PFSK-1 (cell line): Measurements from ENCODE around the gene NFE2L3.

ENCODE experiments used
- FOXP2 ChIP-seq: optimal IDR thresholded peaks from 2 replicates; pipeline ENCODE3; 2011; ENCODE audit warnings: borderline replicate concordance, control low read depth, inconsistent platforms; ENCODE audit not compliant: insufficient read depth; ENCODE audit errors: extremely low read length, extremely low read depth
- POLR2AphosphoS5 ChIP-seq: IDR thresholded peaks from 2 replicates; pipeline ENCODE4 v1.6.1; 2012; ENCODE audit warnings: low read depth, mild to moderate bottlenecking, control low read depth, low read length, moderate library complexity
- SIN3A ChIP-seq: IDR thresholded peaks from 2 replicates; pipeline ENCODE4 v1.6.1; 2012; ENCODE audit warnings: mild to moderate bottlenecking, low read length, moderate library complexity, borderline replicate concordance; ENCODE audit not compliant: insufficient read depth
- TAF1 ChIP-seq: IDR thresholded peaks from 2 replicates; pipeline ENCODE4 v1.6.1; 2012; ENCODE audit warnings: low read length, control low read depth, borderline replicate concordance; ENCODE audit not compliant: insufficient read depth
- TF ChIP-seq, protein P1 (sequence below), 2 experiments: IDR thresholded peaks; 2 replicates each; pipeline versions ENCODE4 v1.6.1 to v1.8.0; 2011 to 2012; ENCODE audit warnings: low read depth in 2 of 2, low read length in 2 of 2, control low read depth in 1 of 2, inconsistent platforms in 1 of 2, mild to moderate bottlenecking in 1 of 2, moderate library complexity in 1 of 2; ENCODE audit not compliant: insufficient read depth in 1 of 2

NFE2L3 gene

DNA sequence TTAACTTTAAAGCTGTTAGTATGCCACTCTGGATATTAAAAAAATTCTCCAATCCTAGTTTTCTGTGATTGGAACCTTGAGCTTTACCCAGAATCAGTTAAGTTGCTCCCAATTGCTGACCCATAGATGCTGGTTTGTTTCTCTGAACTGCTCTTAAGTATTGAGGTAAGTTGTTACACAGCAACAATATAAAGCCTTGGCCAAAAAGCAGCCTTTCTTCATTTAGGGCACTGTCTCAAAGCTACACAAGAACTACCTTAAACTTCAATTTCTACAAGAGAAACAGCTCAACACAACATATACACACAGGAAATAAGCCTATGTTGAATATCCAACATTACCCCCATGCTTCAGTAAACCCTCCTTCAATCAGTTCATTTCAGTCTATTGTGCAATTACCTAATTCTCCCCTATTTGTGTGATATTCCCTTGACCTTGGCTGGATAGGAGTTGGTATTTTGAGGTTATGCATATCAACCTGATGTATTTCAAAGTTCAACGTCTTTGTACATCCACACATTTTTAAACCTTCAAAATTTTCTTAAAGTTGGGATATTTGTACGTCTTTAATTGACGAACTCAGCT, 37.1 kb downstream of the NFE2L3 start:
- TF ChIP-seq TAF1 (no peak), SIN3A (no peak), FOXP2 (no peak), POLR2AphosphoS5 (no peak; the same call in 1 of the 2 replicates)
- TF ChIP-seq, protein P1, sequence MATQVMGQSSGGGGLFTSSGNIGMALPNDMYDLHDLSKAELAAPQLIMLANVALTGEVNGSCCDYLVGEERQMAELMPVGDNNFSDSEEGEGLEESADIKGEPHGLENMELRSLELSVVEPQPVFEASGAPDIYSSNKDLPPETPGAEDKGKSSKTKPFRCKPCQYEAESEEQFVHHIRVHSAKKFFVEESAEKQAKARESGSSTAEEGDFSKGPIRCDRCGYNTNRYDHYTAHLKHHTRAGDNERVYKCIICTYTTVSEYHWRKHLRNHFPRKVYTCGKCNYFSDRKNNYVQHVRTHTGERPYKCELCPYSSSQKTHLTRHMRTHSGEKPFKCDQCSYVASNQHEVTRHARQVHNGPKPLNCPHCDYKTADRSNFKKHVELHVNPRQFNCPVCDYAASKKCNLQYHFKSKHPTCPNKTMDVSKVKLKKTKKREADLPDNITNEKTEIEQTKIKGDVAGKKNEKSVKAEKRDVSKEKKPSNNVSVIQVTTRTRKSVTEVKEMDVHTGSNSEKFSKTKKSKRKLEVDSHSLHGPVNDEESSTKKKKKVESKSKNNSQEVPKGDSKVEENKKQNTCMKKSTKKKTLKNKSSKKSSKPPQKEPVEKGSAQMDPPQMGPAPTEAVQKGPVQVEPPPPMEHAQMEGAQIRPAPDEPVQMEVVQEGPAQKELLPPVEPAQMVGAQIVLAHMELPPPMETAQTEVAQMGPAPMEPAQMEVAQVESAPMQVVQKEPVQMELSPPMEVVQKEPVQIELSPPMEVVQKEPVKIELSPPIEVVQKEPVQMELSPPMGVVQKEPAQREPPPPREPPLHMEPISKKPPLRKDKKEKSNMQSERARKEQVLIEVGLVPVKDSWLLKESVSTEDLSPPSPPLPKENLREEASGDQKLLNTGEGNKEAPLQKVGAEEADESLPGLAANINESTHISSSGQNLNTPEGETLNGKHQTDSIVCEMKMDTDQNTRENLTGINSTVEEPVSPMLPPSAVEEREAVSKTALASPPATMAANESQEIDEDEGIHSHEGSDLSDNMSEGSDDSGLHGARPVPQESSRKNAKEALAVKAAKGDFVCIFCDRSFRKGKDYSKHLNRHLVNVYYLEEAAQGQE (IDR thresholded peaks at IDR 0.05; ENCODE audit: insufficient read depth in 1 of 2, low read depth in 2 of 2, low read length in 2 of 2) = no peak

DNA sequence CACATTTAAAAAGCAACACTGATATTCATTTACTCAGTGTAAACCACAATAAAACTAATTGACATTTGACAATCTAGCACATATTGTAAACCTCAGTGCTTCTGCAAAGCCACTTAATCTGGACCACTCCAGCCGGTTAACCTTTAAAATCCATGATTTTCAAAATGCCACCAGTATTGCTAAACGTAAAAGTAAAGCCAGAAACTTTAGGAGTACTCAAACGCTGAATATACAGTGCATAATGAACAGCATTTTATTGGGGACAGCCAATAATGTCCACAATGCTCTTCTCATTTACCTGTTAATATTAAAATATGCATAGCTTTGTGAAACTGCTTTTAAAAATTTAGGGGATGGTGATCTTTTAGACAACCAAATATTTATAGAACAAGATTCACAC, 37.7 kb downstream of the NFE2L3 start:
- TF ChIP-seq, protein P1 (IDR thresholded peaks at IDR 0.05; ENCODE audit: insufficient read depth in 1 of 2, low read depth in 2 of 2, low read length in 2 of 2) = no peak
- TF ChIP-seq TAF1 (no peak), SIN3A (no peak), POLR2AphosphoS5 (no peak), FOXP2 (no peak)

DNA sequence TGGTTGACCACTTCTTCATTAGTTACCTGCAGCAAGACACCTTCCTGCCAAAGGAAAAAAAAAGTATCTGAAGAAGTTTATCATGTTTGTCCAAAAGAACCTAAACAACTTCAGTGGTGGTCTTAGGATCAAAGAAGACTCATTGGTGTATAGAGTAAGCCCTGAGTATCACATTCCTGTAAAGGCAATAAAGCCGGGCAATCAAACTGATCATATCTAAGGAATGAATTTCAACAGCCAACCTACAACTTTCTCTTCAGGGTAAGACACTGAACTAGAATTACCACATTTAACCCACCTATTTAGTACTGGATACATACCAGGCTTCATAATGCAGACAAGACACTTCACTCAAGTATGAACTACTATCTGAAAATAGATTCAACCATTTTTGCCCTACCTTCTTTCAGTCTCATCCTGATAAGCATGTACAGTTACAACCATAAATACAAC, 38.4 kb downstream of the NFE2L3 start:
- TF ChIP-seq SIN3A = no peak
- TF ChIP-seq, protein P1 (IDR thresholded peaks at IDR 0.05; ENCODE audit: insufficient read depth in 1 of 2, low read depth in 2 of 2, low read length in 2 of 2) = no peak
- TF ChIP-seq TAF1 = no peak
- no peak for TF ChIP-seq POLR2AphosphoS5
- TF ChIP-seq FOXP2 = no peak

DNA sequence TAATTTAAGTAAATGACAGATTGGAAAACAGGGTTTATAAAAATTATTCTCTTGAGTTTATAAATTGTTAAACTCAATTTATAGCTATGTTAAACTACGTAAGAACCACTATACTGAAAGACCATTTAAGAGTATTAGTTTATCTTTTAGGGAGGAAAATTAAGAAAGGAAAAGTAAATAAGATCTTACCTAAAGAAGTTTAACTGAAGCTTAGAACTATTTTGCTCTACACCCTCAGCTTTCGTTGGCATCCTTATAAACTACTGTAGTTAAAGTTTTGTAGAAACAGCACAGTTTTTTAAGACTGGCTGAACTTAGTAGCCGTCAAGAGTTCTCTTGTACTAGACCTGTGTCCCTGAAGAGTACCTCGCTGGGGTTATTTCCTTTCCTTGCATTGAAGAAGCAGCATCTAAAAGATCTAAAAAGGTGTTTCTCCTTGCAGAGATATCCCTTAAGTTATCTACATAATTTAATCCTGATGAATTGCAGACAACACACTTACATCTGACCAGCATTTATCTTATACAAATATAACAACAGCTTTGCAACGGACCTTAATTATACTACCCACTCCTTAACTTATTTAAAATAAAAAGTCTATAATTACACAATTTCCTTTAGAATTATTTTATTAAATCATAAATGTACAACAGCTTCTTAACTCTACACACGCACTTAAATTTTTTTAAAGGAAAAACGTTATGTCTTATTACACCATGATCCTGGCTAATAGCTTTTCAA, 39.4 kb downstream of the NFE2L3 start:
- TF ChIP-seq POLR2AphosphoS5 = peak; percentile 74; the same call in 1 of the 2 replicates
- no peak for TF ChIP-seq SIN3A

DNA sequence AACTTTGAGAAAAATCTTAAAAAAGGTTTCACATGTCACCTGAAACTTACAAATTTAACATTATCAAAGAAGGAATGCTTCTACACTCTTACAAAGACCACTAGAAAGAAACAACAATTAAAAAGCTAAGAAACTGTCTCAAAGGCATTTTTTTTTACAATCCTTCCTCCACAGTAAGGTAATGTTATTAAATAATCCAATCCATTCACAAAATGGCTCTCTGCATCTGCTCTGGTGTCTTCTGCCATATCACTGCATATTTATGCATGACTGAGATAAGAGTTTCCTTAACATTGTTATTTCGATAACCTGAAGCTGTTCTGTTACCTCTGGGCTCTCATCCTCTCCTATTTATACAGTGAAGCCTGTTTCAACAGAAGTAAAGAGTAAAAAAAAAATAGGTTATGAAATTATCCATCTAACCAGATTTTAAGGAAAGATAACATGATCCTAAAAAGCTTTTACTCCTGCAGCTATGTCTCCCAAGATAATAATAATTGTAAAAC, 40.0 kb downstream of the NFE2L3 start:
- TF ChIP-seq TAF1 = no peak
- no peak for TF ChIP-seq SIN3A
- TF ChIP-seq, protein P1 (IDR thresholded peaks at IDR 0.05; ENCODE audit: insufficient read depth in 1 of 2, low read depth in 2 of 2, low read length in 2 of 2) = no peak
- no peak for TF ChIP-seq FOXP2
- no peak for TF ChIP-seq POLR2AphosphoS5
